ENCODE results near the gene VPS37D.
"Not testable (repeated sequence)": the region's sequence is repeated elsewhere in the genome, so short reads cannot be mapped to it uniquely, and the experiment has no call there.

The VPS37D gene, protein sequence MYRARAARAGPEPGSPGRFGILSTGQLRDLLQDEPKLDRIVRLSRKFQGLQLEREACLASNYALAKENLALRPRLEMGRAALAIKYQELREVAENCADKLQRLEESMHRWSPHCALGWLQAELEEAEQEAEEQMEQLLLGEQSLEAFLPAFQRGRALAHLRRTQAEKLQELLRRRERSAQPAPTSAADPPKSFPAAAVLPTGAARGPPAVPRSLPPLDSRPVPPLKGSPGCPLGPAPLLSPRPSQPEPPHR

GRCh38 chr7:73667344-73668102, at the start of gene VPS37D:
Gene VPS37D, plus strand, starts transcription at chr7:73667831. Its CDS starts 128 bp downstream, at chr7:73667959.
- peak; percentile 95 to 96 for DNase-seq

DNA sequence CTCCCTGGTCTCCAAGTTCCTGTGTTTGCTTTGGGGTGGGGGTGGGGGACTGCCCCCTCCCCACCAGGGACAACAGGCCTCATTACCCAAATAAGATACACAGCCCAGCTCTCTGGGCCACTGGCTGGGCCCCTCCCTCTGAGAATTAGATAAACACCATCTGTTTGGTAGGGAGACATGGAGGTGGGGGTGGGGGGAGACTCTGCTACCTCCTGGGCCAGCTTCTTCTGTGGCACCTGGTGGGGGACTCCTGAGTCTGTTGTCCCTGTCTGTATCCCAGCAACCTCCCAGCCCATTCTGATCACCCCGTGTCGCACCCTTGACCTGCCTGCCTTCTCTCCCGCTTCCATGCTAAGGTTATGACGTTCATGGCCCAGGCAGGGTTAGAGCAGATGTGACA, 49.1 kb upstream of the VPS37D start:
- DNase-seq: no peak

DNA sequence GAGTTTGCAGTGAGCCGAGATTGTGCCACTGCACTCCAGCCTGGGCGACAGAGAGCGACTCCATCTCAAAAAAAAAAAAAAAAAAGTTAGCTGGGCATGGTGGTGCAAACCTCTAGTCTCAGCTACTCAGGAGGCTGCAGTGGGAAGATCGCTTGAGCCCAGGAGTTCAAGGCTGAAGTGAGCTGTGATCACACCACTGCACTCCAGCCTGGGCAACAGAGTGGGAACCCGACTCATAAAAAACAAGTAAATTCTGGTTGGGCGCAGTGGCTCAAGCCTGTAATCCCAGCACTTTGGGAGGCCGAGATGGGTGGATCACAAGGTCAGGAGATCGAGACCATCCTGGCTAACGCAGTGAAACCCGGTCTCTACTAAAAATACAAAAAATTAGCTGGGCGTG, 48.2 kb upstream of the VPS37D start:
- DNase-seq: not testable (repeated sequence)

DNA sequence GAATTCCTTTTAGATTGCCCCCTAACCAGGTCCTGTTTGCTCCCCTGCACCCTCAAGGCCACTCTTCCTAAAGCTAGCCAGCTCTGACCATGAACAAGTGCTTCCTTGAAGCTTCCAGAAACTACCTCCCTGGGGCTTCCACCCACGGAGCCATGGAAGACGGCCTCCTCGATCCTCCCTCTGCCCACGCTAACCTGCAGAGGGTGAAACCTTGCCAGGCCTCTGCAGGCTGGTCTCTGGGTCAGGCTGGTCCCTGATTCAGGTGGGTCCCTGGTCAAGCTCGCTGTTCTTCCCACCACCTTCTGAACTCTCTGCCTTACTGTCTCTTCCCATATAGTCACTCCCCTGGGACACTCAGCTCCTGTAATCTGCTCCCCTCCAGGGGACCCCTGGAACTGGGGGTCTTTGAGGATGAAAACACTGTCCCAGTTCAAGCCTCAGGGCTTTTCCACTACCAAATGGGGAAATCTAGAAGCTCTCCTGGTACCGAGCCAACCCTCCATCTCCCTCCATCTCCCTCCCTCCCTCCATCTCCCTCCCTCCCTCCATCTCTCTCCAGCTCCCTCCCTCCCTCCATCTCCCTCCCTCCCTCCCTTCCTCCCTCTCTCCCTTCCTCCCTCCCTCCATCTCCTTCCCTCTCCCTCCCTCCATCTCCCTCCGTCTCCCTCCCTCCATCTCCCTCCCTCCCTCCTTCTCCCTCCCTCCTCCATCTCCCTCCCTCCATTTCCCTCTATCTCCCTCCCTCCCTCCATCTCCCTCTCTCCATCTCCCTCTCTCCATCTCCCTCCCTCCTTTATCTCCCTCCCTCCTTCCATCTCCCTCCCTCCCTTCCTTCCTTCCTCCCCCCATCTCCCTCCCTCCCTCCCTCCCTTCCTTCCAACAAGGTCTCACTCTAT, 46.2 kb upstream of the VPS37D start:
- no peak for DNase-seq

DNA sequence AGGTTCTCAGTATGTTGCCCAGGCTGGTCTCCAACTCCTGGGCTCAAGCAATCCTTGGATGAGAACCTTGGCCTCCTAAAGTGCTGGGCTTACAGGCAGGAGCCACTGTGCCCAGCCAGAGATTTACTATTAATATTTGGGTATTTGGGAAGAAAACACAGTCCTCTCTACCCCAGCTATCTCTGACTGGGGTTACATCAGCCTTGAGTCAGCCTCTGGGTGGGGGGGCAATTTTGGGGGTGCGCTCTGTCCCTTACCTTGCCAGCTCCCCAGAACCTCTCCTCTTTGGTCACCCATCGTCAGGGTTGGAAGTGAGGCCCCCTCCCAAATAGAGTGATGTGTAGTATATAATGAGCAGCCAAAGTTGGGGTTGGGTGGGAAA, 45.1 kb upstream of the VPS37D start:
- DNase-seq: no peak

DNA sequence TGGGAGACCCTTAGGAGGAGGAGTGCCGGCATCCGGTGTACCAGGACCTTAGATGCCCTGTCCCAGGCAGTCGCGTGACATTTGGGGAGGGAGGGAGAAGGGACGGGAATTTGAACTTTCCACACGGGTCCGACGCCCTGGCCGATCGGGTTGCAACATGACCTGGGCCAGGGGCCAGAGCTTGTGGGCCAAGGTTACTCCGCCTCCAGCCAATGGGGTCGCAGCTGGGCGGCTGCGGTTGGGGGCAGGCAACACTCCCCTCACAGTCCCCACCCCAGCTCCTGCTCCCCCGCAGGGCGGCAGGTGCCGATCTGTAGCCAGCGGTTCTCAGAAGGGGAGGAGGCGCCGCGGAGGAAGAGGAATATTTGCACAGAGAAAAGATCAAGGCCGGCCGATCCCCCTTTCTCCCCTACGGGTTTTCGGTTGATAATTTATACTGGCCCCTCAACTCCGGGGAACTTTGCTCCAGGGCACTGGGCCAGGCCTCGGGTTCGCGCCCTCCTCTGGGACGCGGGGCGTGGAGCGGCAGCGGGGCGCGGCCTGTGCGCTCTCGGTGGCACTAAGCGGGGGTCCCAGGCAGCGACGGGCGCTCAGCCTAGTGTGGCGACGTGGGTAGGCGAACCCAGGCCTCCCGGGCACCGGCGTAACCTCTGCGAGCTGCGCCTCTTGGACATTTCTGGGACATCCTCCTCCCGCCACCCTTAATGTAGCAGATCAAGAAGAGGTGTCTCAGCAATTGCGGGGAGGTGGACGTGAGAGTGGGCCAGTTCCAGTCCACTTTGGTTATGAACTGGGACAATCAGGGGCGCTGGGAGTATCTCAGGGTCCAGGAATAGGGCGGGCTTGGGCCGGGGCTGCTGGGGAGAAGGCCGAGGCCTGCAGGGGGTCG, 44.5 kb upstream of the VPS37D start:
- no peak for DNase-seq

GRCh38 chr7:73623798-73624668, 43.6 kb upstream of the VPS37D start, which contains the start of gene MLXIPL:
Gene MLXIPL, minus strand, starts transcription at chr7:73624522. Its CDS starts 30 bp downstream, at chr7:73624492.
- DNase-seq: peak; percentile 61 to 75

DNA sequence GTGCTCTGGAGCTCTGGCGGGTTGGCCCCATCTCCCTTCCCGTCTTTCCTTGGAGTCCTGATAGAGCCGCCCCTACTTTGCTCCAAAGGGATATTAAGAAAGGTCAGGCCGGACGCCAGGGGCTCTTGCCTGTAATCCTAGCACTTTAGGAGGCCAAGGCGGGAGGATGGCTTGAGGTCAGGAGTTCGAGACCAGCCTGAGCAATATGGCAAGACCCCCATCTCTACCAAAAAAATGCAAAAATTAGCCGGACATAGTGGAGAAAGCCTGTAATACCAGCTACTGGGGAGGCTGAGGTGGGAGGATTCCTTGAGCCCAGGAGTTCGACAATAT, 43.0 kb upstream of the VPS37D start:
- no peak for DNase-seq

GRCh38 chr7:73625276-73625675, 42.4 kb upstream of the VPS37D start:
- DNase-seq: no peak

- no peak for DNase-seq
Measured at GRCh38 chr7:73626814-73627213, 40.8 kb upstream of the VPS37D start.

DNA sequence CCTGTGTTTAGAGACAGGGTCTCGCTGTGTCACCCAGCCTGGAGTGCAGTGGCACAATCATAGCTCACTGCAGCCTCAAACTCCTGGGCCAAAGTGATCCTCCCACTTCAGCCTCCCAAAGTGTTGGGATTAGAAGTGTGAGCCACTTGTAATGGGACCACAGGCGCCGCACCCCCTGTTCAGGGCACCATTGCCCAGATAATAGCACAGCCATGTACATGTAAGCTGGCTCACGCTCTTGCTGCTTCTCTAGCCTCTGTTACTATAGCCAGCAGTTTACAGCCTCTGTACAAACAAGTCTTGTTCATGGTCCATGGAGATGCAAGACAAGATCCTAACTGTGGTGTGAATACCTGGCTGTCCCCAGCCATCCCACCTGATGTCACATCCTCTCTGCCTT, 39.1 kb upstream of the VPS37D start:
- DNase-seq: no peak

DNA sequence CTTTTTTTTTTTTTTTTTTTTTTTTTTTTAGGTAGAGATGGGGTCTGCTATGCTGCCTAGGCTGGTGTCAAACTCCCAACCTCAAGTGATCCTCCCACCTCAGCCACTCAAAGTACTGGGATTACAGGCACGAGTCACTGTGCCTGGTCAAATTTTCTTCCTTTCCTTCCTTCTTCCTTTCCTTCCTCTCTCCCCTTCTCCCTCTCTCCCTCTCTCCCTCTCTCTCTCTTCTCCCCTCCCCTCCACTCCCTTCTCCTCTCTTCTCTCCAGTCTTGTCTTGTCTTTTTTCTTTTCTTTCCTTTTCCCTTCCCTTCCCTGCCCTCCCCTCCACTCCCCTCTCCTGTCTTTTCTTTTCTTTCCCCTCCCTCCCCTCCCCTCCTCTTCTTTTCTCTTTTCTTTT, 36.1 kb upstream of the VPS37D start:
- no peak for DNase-seq

DNA sequence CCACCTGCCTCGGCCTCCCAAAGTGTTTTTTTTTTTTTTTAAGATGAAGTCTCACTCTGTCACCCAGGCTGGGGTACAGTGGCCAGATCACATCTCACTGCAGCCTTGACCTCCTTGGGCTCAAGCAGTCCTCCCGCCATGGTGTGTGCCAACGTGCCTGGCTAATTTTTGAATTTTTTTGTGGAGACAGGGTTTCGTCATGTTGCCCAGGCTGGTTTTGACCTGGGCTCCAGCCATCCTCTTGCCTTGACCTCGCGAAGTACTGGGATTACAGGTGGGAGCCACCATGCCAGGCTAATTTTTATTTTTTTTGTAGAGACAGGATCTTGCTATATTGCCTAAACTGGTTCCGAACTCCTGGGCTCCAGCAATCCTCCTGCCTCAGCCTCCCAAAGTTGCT, 34.3 kb upstream of the VPS37D start:
- DNase-seq: no peak

DNA sequence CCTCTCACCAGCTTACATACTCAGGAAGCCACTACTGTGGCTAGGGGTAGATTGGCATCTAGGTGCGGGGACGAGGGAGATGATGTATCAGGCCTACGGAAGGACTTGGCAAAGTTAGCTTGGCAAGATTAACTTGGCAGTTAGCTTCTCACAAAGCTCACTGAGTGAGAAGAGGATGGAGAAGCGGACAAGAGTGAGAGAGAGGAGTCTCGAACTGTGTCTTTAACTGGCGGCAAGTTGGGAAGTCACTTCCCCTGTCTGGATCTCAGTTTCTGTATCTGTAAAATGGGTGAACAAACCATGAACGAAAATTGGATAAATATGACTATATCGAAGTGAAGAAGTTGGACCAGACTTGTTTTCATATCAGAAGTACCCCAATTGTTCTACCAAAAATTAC, 33.8 kb upstream of the VPS37D start:
- DNase-seq: no peak

- DNase-seq: no peak
Measured at GRCh38 chr7:73635428-73636200, 32.0 kb upstream of the VPS37D start.

DNA sequence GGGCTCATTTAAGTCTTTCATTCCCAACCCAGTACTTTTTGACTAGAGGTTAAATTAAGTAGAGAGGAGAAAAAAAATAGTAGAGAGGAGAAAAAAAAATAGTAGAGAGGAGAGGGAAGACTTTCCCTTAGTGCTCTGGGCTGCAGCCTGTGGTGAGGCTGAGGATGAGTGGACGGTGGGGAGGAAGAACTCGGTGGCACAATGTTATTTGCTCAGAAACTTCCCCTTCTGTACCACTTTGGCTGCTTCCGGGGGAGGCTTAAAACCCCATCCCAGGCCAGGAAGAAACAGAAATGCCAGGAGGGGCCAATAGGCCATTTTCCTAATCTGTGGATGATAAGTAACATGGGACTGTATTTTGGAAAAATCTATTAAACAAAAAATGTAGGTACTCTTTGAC, 28.7 kb upstream of the VPS37D start:
- no peak for DNase-seq

DNA sequence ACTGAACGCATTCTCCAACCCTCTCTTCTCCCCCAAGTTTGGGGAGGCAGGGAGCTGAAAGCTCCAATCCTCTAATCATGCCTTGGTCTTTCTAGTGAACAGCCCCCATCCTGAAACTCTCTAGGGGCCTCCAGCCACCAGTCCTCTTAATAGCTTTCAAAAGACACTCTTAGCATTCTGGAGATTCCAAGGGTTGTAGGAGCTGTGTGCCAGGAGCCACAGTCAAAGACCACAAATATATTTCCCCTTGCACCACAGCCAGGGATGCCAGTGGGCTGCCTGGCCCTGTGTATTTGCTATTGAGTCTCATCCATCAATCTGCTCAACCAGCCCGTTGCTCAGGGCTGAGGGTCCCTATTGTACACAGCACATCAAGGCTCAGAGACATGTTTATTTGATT, 24.8 kb upstream of the VPS37D start:
- DNase-seq: no peak

GRCh38 chr7:73644688-73645286, 22.8 kb upstream of the VPS37D start:
- DNase-seq: no peak

DNA sequence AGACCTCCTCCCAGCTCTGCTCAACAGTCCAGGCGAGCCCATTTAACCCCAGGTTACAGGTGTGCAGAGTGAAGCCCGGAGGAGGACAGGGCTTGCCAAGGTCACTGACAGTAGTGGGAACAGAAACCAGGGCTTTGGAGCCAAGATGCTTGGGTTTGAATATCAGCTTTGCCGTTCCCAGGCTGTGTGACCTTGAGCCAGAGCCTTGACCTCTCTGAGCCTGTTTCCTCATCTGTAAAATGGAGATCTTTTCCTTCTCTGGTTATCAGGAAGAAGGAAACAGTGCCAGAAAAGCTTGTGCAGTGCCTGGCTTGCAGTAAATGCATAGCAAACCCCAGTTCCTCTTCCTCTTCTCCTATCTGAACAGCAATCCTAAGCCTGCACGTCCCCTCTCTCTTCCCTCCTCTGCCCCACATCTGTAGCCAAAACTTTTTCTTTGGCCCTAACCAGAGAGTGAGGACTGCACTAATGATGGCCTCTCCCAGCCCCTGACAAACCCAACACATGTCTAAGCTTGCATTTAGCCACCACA, 21.9 kb upstream of the VPS37D start:
- DNase-seq: no peak

Measured in stimulated activated CD4-positive, alpha-beta T cell treated with anti-CD3 and anti-CD28 coated beads, Interleukin-2, amount 100 ng/mL, for 24 hours (primary cell).